ENCODE results near the gene QPCTL. TPM values are rescaled to one million over a fixed set of nuclear protein-coding genes. Genes with fewer than 3 reads are reported as not detected.
A peak's percentile ranks its signal among the peaks of the same experiment; 100 is the strongest.

Gene QPCTL
- total and polyA plus RNA-seq, 2 of the 4 experiments (the other 2 are of a cell fraction) = 6.6 to 11.5 TPM

- H3K9ac ChIP-seq (ENCODE audit: low read depth, low read length) = no peak overlapping the region
- TF ChIP-seq, protein P1, sequence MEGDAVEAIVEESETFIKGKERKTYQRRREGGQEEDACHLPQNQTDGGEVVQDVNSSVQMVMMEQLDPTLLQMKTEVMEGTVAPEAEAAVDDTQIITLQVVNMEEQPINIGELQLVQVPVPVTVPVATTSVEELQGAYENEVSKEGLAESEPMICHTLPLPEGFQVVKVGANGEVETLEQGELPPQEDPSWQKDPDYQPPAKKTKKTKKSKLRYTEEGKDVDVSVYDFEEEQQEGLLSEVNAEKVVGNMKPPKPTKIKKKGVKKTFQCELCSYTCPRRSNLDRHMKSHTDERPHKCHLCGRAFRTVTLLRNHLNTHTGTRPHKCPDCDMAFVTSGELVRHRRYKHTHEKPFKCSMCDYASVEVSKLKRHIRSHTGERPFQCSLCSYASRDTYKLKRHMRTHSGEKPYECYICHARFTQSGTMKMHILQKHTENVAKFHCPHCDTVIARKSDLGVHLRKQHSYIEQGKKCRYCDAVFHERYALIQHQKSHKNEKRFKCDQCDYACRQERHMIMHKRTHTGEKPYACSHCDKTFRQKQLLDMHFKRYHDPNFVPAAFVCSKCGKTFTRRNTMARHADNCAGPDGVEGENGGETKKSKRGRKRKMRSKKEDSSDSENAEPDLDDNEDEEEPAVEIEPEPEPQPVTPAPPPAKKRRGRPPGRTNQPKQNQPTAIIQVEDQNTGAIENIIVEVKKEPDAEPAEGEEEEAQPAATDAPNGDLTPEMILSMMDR (conservative IDR thresholded peaks at IDR 0.05; ENCODE audit: low read depth, low read length) = no peak
- TF ChIP-seq MAFK (IDR thresholded peaks at IDR 0.05; ENCODE audit: low read depth, low read length) (no peak), MAZ (IDR thresholded peaks at IDR 0.05; ENCODE audit: borderline replicate concordance, low read depth, low read length) (no peak), RFX5 (IDR thresholded peaks at IDR 0.05; ENCODE audit: low read depth, low read length) (no peak), NFE2L2 (IDR thresholded peaks at IDR 0.05; ENCODE audit: low read depth, low read length) (no peak), SMC3 (IDR thresholded peaks at IDR 0.05; ENCODE audit: low read depth, low read length) (no peak)
- TF ChIP-seq, protein P2, sequence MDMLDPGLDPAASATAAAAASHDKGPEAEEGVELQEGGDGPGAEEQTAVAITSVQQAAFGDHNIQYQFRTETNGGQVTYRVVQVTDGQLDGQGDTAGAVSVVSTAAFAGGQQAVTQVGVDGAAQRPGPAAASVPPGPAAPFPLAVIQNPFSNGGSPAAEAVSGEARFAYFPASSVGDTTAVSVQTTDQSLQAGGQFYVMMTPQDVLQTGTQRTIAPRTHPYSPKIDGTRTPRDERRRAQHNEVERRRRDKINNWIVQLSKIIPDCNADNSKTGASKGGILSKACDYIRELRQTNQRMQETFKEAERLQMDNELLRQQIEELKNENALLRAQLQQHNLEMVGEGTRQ (IDR thresholded peaks at IDR 0.05; ENCODE audit: low read depth, low read length) = no peak
- ChIA-PET CTCF (no interaction called here), POLR2A (ENCODE audit: unreplicated experiment) (no interaction called here)
- dilution Hi-C loops (cut with HindIII; ENCODE audit: low sequenced_read_pairs, unreplicated experiment) = no loop called here
- no peak overlapping the region for H4K91ac ChIP-seq (ENCODE audit: insufficient read depth, low read depth, low read length)
- no peak overlapping the region for H3K23ac ChIP-seq (ENCODE audit: low read depth, low read length)
- peak overlapping the region; percentile 51 for H2AFZ ChIP-seq (replicated peaks; ENCODE audit: low read length, poor library complexity)
- no peak overlapping the region for H4K8ac ChIP-seq (ENCODE audit: low read depth in 2 of 2, low read length in 2 of 2)
- H4K20me1 ChIP-seq (ENCODE audit: insufficient read depth, low read length) = no peaks in the 10 kb centered on the region; the same call in 1 of the 2 replicates
- H2BK15ac ChIP-seq (ENCODE audit: low read depth, low read length) = no peak overlapping the region
- no CpG with 5 or more reads among the region's 14 CpGs for WGBS, 2 experiments (ENCODE audit: extremely low coverage in 2 of 2, insufficient read length in 1 of 2)
- no peaks in the 10 kb centered on the region for H3K9me3 ChIP-seq (ENCODE audit: control insufficient read depth, insufficient read depth, low read length)
- H3K18ac ChIP-seq (ENCODE audit: low read depth, low read length) = no peak overlapping the region
- no peak overlapping the region for H2AK9ac ChIP-seq (replicated peaks; ENCODE audit: low read depth, low read length, poor library complexity)
- no peak overlapping the region for H3K14ac ChIP-seq (replicated peaks; ENCODE audit: low read depth, low read length)
- no peak overlapping the region for H2AK5ac ChIP-seq (ENCODE audit: low read depth, low read length)
- DNase-seq (no peak), ATAC-seq (ENCODE audit: low read depth) (no peak)
- in situ Hi-C loops (cut with MboI; ENCODE audit: low sequenced_read_pairs) = no loop called here
- intact Hi-C loops (cut with micrococcal nuclease) = no loop called here
- no peak overlapping the region for H3K27ac ChIP-seq (ENCODE audit: insufficient read depth, low read length)
- H3K9me1 ChIP-seq (ENCODE audit: insufficient read depth, low read length) = no peaks in the 10 kb centered on the region
- H3K27me3 ChIP-seq (ENCODE audit: control insufficient read depth, insufficient read depth, low read length) = peaks cover 27% of the 10 kb centered on the region
- no peak overlapping the region for H3K4me2 ChIP-seq (ENCODE audit: low read depth, low read length)
- H2BK120ac ChIP-seq (ENCODE audit: low read depth, low read length) = no peak overlapping the region
- no peak overlapping the region for H2BK5ac ChIP-seq (ENCODE audit: low read depth, low read length, poor library complexity, severe bottlenecking)
- no peaks in the 10 kb centered on the region for H3K36me3 ChIP-seq (ENCODE audit: control insufficient read depth, insufficient read depth, low read length)
- H2BK20ac ChIP-seq (ENCODE audit: low read depth, low read length) = no peak overlapping the region
- BruUV-seq (replicated peaks) = no TSS peak
- no peak overlapping the region for H4K5ac ChIP-seq (ENCODE audit: low read depth, low read length)
- no peaks in the 10 kb centered on the region for H3K4me1 ChIP-seq (ENCODE audit: control insufficient read depth, insufficient read depth, low read length)
- H3K79me1 ChIP-seq (ENCODE audit: low read depth in 1 of 2, low read length in 2 of 2) = no peaks in the 10 kb centered on the region
- H3K4me3 ChIP-seq (ENCODE audit: insufficient read depth, low read depth, low read length) = no peak overlapping the region
- no peak overlapping the region for H3K56ac ChIP-seq (ENCODE audit: extremely low read depth, insufficient read depth, low read length)
- no peak overlapping the region for H3K4ac ChIP-seq (ENCODE audit: low read depth, low read length)
These were observed 34.8 kb upstream of the QPCTL start for GRCh38 chr19:45657520-45658167.

All from IMR-90 (cell line).